Left renal pelvis (tissue), 4 donors: ENCODE measurements around the gene DNM2. TPM values are rescaled to one million over a fixed set of nuclear protein-coding genes. Genes with fewer than 3 reads are reported as not detected.

ENCODE experiments used
- polyA plus RNA-seq, 4 donors: library from polyadenylated mRNA; unstranded; fragments of 120-200 nt; gene quantifications; one replicate each; pipeline ENCODE4 v1.2.1, GENCODE V29; 2013; ENCODE audit not compliant: insufficient read length in 4 of 4

The DNM2 gene
- polyA plus RNA-seq, 4 donors: 68.8 to 166 (median 125) TPM

Other genes with a start within 250 kb of the DNM2 start
- 10 to 100 TPM; 71.2 to 77.2 (median 74.1) TPM for gene KEAP1, start 214.7 kb upstream of the DNM2 start, polyA plus RNA-seq
- gene S1PR5, start 200.6 kb upstream of the DNM2 start, polyA plus RNA-seq: 1 to 10 TPM; 1.5 to 1.9 (median 1.6) TPM
- gene ATG4D, start 174.2 kb upstream of the DNM2 start, polyA plus RNA-seq: 10 to 100 TPM; 17.1 to 37.0 (median 27.8) TPM
- 10 to 100 TPM; 26.1 to 39.2 (median 33.6) TPM for gene KRI1, start 152.1 kb upstream of the DNM2 start, polyA plus RNA-seq
- gene CDKN2D, start 149.1 kb upstream of the DNM2 start, polyA plus RNA-seq: 10 to 100 TPM in 3 of 4 donors, 1 to 10 TPM in 1; 8.6 to 25.4 (median 10.6) TPM
- gene AP1M2, start 130.8 kb upstream of the DNM2 start, polyA plus RNA-seq: 10 to 100 TPM in 3 of 4 donors, 1 to 10 TPM in 1; 1.7 to 60.2 (median 43.2) TPM
- 100 to 1,000 TPM; 134 to 211 (median 197) TPM for gene SLC44A2, start 92.5 kb upstream of the DNM2 start, polyA plus RNA-seq
- 100 to 1,000 TPM; 209 to 347 (median 284) TPM for gene ILF3, start 63.7 kb upstream of the DNM2 start, polyA plus RNA-seq
- gene QTRT1, start 16.6 kb upstream of the DNM2 start, polyA plus RNA-seq: 10 to 100 TPM; 37.0 to 80.4 (median 42.7) TPM
- gene TMED1, start 118.1 kb downstream of the DNM2 start, polyA plus RNA-seq: 10 to 100 TPM; 42.8 to 57.6 (median 48.4) TPM
- 1 to 10 TPM; 1.9 to 4.7 (median 2.2) TPM for gene C19orf38, start 130.3 kb downstream of the DNM2 start, polyA plus RNA-seq
- 10 to 100 TPM; 42.8 to 54.5 (median 48.5) TPM for gene CARM1, start 153.5 kb downstream of the DNM2 start, polyA plus RNA-seq
- 10 to 100 TPM; 36.7 to 54.7 (median 38.9) TPM for gene YIPF2, start 210.6 kb downstream of the DNM2 start, polyA plus RNA-seq
- gene TIMM29, start 210.7 kb downstream of the DNM2 start, polyA plus RNA-seq: 10 to 100 TPM; 17.5 to 33.6 (median 26.4) TPM
- gene SMARCA4, start 243.0 kb downstream of the DNM2 start, polyA plus RNA-seq: 100 to 1,000 TPM in 3 of 4 donors, 10 to 100 TPM in 1; 75.6 to 163 (median 148) TPM